Activated T-cell treated with anti-CD3 and anti-CD28 coated beads, Interleukin-2, amount 50 U/mL, for 72 hours (primary cell): ENCODE results near the gene PDZD2. TPM values are rescaled to one million over a fixed set of nuclear protein-coding genes. Genes with fewer than 3 reads are reported as not detected.
"Not testable (repeated sequence)": the region's sequence is repeated elsewhere in the genome, so short reads cannot be mapped to it uniquely, and the experiment has no call there.

Source experiments
- ATAC-seq, 2 donors: fragments of 150-1000 bp; cut with Tn5 transposase; replicated peaks in 1 of 2; 2 replicates each; pipeline ENCODE4 v1.10.0; 2021; ENCODE audit warnings: moderate library complexity in 2 of 2, mild to moderate bottlenecking in 1 of 2
- DNase-seq, 2 donors: peaks; one replicate each; pipeline ENCODE4 v3.0.0; 2021 to 2022; ENCODE audit warnings: mixed read lengths in 1 of 2
- H3K27ac Mint-ChIP-seq: one replicate; pipeline ENCODE4 v1.8.0; 2022; ENCODE audit warnings: mild to moderate bottlenecking, moderate library complexity, mixed read lengths
- H3K27me3 Mint-ChIP-seq: one replicate; pipeline ENCODE4 v1.8.0; 2022; ENCODE audit warnings: low read depth, mixed read lengths
- H3K36me3 Mint-ChIP-seq, 2 donors: one replicate each; pipeline ENCODE4 v1.8.0; 2022; ENCODE audit warnings: mixed read lengths in 2 of 2, mild to moderate bottlenecking in 1 of 2; ENCODE audit not compliant: insufficient read depth in 2 of 2
- H3K4me1 Mint-ChIP-seq: one replicate; pipeline ENCODE4 v1.8.0; 2022; ENCODE audit warnings: low read depth, mixed read lengths
- H3K4me3 Mint-ChIP-seq, 2 donors: one replicate each; pipeline ENCODE4 v1.8.0; 2022; ENCODE audit warnings: mild to moderate bottlenecking in 2 of 2, mixed read lengths in 2 of 2, moderate library complexity in 2 of 2
- H3K9me3 Mint-ChIP-seq, 2 donors: one replicate each; pipeline ENCODE4 v1.8.0; 2022; ENCODE audit warnings: mixed read lengths in 2 of 2
- total RNA-seq, 2 donors: library from RNA; stranded (reverse); gene quantifications; one replicate each; pipeline ENCODE4 v1.2.3, GENCODE V29; 2022

Gene PDZD2
- total RNA-seq, 2 donors from 2014 or later = 0.02 TPM; not detected in 1

GRCh38 chr5:32027093-32027716 is 388.3 kb downstream of the PDZD2 start:
- no peak overlapping the region for H3K27ac Mint-ChIP-seq
- DNase-seq (no peak), ATAC-seq (no peak)
- no peak overlapping the region for H3K4me3 Mint-ChIP-seq
- H3K27me3 Mint-ChIP-seq = no peaks in the 10 kb centered on the region
- H3K9me3 Mint-ChIP-seq = no peaks in the 10 kb centered on the region
- peaks cover 6% of the 10 kb centered on the region for H3K4me1 Mint-ChIP-seq
- no peaks in the 10 kb centered on the region for H3K36me3 Mint-ChIP-seq

GRCh38 chr5:32027717-32028458 is 389.0 kb downstream of the PDZD2 start:
- Mint-ChIP-seq H3K4me3 (no peak overlapping the region), H3K9me3 (no peaks in the 10 kb centered on the region), H3K36me3 (no peaks in the 10 kb centered on the region), H3K27me3 (no peaks in the 10 kb centered on the region), H3K27ac (no peak overlapping the region), H3K4me1 (peaks cover 12% of the 10 kb centered on the region)
- ATAC-seq = no peak
- no peak for DNase-seq

- H3K4me1 Mint-ChIP-seq = peaks cover 23% of the 10 kb centered on the region
- H3K4me3 Mint-ChIP-seq = no peak overlapping the region
- no peaks in the 10 kb centered on the region for H3K36me3 Mint-ChIP-seq
- no peak overlapping the region for H3K27ac Mint-ChIP-seq
- no peak for ATAC-seq
- no peak for DNase-seq
- no peaks in the 10 kb centered on the region for H3K27me3 Mint-ChIP-seq
- no peaks in the 10 kb centered on the region for H3K9me3 Mint-ChIP-seq
Measured at GRCh38 chr5:32029261-32029660, 390.3 kb downstream of the PDZD2 start.

DNA sequence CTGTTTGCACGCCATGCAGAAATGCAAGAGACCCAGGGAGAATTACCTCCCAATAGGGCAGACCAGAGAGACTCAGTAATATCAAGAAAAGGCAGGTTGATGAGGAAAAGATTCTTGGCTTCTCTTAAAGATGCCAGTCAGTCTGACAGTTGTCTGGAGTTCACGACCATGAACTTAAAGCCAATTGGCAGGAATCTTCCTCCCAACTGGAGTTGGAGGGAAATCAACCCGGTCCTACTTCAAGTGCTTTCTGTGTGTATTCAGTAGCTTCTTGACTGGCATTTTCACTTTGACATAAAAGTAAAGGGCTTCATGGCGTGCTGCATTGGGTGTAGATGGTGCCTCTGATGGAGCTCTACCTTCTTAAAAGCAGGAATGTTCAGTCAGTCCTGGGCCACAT is 390.9 kb downstream of the PDZD2 start:
- H3K36me3 Mint-ChIP-seq = no peaks in the 10 kb centered on the region
- ATAC-seq (no peak), DNase-seq (no peak)
- no peaks in the 10 kb centered on the region for H3K9me3 Mint-ChIP-seq
- peaks cover 23% of the 10 kb centered on the region for H3K4me1 Mint-ChIP-seq
- H3K27me3 Mint-ChIP-seq = no peaks in the 10 kb centered on the region
- H3K27ac Mint-ChIP-seq = no peak overlapping the region
- no peak overlapping the region for H3K4me3 Mint-ChIP-seq

DNA sequence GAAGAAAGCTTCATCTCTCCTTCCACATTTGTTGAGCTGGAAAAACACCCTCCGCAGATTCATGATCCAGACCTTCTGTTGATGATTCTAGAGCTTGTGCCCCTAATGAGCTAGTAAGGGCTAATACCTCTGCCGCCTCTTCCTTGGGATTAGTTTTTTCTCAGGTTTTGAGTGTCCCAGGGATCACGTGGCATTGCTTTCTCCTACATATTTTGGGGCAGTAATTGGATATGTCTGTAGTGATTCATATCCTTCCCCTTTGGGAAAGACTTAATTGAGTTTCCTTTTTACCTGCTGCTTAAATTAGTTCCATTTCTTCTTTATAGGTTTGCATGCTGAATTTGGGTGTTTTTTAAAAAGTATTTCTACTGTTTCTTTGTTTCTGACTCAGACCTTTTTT is 391.3 kb downstream of the PDZD2 start:
- H3K36me3 Mint-ChIP-seq = no peaks in the 10 kb centered on the region
- no peaks in the 10 kb centered on the region for H3K27me3 Mint-ChIP-seq
- DNase-seq (no peak), ATAC-seq (no peak)
- no peaks in the 10 kb centered on the region for H3K9me3 Mint-ChIP-seq
- H3K4me1 Mint-ChIP-seq = peaks cover 23% of the 10 kb centered on the region
- no peak overlapping the region for H3K4me3 Mint-ChIP-seq
- H3K27ac Mint-ChIP-seq = no peak overlapping the region

- Mint-ChIP-seq H3K9me3 (no peaks in the 10 kb centered on the region), H3K36me3 (no peaks in the 10 kb centered on the region), H3K4me3 (no peak overlapping the region), H3K27me3 (no peaks in the 10 kb centered on the region), H3K4me1 (peaks cover 23% of the 10 kb centered on the region), H3K27ac (no peak overlapping the region)
- DNase-seq = no peak
- ATAC-seq = no peak
Measured at GRCh38 chr5:32030686-32031085, 391.8 kb downstream of the PDZD2 start.

GRCh38 chr5:32031089-32031488 is 392.2 kb downstream of the PDZD2 start:
- no peak overlapping the region for H3K4me3 Mint-ChIP-seq
- DNase-seq (no peak), ATAC-seq (no peak)
- no peaks in the 10 kb centered on the region for H3K36me3 Mint-ChIP-seq
- no peaks in the 10 kb centered on the region for H3K9me3 Mint-ChIP-seq
- peaks cover 22% of the 10 kb centered on the region for H3K4me1 Mint-ChIP-seq
- H3K27ac Mint-ChIP-seq = no peak overlapping the region
- H3K27me3 Mint-ChIP-seq = no peaks in the 10 kb centered on the region

GRCh38 chr5:32038523-32038922 is 399.6 kb downstream of the PDZD2 start:
- DNase-seq = no peak
- no peak overlapping the region for H3K27ac Mint-ChIP-seq
- peaks cover 0 to 2% of the 10 kb centered on the region in 2 donors for H3K9me3 Mint-ChIP-seq
- no peaks in the 10 kb centered on the region for H3K27me3 Mint-ChIP-seq
- H3K4me3 Mint-ChIP-seq = no peak overlapping the region
- peaks cover 5% of the 10 kb centered on the region for H3K4me1 Mint-ChIP-seq
- H3K36me3 Mint-ChIP-seq = no peaks in the 10 kb centered on the region
- no peak for ATAC-seq

DNA sequence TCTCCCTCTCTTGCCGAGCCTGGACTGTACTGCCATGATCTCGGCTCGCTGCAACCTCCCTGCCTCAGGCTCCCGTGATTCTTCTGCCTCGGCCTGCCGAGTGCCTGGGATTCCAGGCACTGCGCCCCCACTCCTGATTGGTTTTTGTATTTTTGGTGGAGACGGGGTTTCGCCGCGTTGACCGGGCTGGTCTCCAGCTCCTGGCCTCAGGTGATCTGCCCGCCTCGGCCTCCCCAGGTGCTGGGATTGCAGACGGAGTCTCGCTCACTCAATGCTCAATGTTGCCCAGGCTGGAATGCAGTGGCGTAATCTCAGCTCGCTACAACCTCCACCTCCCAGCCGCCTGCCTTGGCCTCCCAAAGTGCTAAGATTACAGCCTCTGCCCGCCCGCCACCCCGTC is 400.2 kb downstream of the PDZD2 start:
- not testable (repeated sequence) for H3K36me3 Mint-ChIP-seq, H3K9me3 Mint-ChIP-seq, H3K27ac Mint-ChIP-seq, H3K4me3 Mint-ChIP-seq, H3K4me1 Mint-ChIP-seq, DNase-seq, H3K27me3 Mint-ChIP-seq, ATAC-seq

DNA sequence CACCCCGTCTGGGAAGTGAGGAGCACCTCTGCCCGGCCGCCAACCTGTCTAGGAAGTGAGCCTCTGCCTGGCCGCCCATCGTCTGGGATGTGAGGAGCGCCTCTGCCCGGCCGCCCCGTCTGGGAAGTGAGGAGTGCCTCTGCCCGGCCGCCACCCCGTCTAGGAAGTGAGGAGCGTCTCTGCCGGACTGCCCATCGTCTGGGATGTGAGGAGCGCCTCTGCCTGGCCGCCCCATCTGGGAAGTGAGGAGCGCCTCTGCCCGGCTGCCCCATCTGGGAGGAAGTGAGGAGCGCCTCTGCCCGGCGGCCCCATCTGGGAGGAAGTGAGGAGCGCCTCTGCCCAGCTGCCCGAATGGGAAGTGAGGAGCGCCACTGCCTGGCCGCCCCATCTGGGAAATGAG is 400.7 kb downstream of the PDZD2 start:
- not testable (repeated sequence) for DNase-seq, H3K27me3 Mint-ChIP-seq, H3K4me1 Mint-ChIP-seq, H3K36me3 Mint-ChIP-seq, H3K4me3 Mint-ChIP-seq, H3K9me3 Mint-ChIP-seq, H3K27ac Mint-ChIP-seq, ATAC-seq

DNA sequence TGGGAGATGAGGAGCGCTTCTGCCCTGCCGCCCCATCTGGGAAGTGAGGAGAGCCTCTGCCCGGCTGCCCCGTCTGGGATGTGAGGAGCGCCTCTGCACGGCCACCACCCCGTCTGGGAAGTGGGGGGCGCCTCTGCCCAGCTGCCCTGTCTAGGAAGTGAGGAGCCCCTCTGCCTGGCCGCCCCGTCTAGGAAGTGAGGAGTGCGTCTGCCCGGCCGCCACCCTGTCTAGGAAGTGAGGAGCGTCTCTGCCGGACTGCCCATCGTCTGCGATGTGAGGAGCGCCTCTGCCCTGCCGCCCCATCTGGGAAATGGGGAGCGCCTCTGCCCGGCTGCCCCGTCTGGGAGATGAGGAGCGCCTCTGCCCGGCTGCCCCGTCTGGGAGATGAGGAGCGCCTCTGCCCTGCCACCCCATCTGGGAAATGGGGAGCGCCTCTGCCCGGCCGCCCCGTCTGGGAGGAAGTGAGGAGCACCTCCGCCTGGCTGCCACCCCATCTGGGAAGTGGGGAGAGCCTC is 401.3 kb downstream of the PDZD2 start:
- not testable (repeated sequence) for DNase-seq, H3K4me1 Mint-ChIP-seq, ATAC-seq, H3K27me3 Mint-ChIP-seq, H3K9me3 Mint-ChIP-seq, H3K27ac Mint-ChIP-seq, H3K4me3 Mint-ChIP-seq, H3K36me3 Mint-ChIP-seq

DNA sequence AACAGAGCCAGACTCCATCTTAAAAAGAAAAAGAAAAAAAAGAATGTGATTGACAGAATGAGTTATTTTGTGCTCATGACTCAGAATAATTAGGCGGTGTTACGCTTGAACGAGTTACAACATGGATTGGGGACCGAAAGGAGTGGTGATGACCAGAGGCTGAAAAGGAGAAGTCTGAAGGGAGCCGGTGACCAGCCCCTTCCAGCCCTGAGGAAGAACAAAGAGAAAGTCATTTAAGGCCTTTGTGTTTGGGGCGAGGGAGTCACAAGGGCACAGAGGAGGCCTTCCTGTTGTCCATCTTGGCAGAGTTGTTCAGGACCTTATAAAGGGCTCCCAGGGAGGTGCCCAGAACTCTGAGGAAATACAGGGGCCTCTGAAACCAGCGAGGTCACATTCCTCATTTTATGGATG is 403.6 kb downstream of the PDZD2 start:
- no peak for ATAC-seq
- no peaks in the 10 kb centered on the region for H3K4me1 Mint-ChIP-seq
- H3K36me3 Mint-ChIP-seq = no peaks in the 10 kb centered on the region
- H3K9me3 Mint-ChIP-seq = peaks cover 0 to 2% of the 10 kb centered on the region in 2 donors
- no peak for DNase-seq
- no peaks in the 10 kb centered on the region for H3K27me3 Mint-ChIP-seq
- no peak overlapping the region for H3K27ac Mint-ChIP-seq
- H3K4me3 Mint-ChIP-seq = no peak overlapping the region

- Mint-ChIP-seq H3K27ac (no peak overlapping the region), H3K4me1 (no peaks in the 10 kb centered on the region), H3K36me3 (no peaks in the 10 kb centered on the region), H3K27me3 (no peaks in the 10 kb centered on the region), H3K4me3 (no peak overlapping the region), H3K9me3 (peaks cover 0 to 2% of the 10 kb centered on the region in 2 donors)
- ATAC-seq = no peak
- DNase-seq = no peak
Measured at GRCh38 chr5:32043105-32043504, 404.2 kb downstream of the PDZD2 start.

DNA sequence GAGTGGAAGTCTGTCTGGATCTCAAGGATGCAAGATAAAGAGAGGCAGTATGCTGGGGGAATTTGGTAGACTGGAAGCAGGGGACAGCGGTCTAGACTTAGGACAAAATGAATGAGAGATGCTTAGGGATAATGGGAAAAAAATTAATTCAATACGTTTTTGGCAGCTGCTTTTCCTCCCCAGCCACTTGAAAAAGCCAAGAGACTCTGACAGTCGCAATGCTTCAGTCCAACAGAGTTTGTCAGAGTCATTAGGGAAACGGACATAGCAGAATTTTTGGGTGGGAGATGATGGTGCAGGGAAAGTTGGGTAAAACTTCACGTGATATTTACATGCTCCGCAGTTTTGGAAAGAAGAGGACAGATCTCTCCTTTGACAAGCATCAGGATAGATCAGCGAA is 405.5 kb downstream of the PDZD2 start:
- H3K27me3 Mint-ChIP-seq = no peaks in the 10 kb centered on the region

More for the DNA sequence above, 405.5 kb downstream of the PDZD2 start:
- no peaks in the 10 kb centered on the region for H3K4me1 Mint-ChIP-seq
- no peaks in the 10 kb centered on the region for H3K36me3 Mint-ChIP-seq
- H3K4me3 Mint-ChIP-seq = no peak overlapping the region
- H3K9me3 Mint-ChIP-seq = peaks cover 0 to 2% of the 10 kb centered on the region in 2 donors
- ATAC-seq (no peak), DNase-seq (no peak)
- no peak overlapping the region for H3K27ac Mint-ChIP-seq
